ENCODE data around the gene CTNNA3. TPM values are rescaled to one million over a fixed set of nuclear protein-coding genes. Genes with fewer than 3 reads are reported as not detected.

The CTNNA3 gene
- total RNA-seq, 1 experiment from 2014 or later: 0.02 TPM

DNA sequence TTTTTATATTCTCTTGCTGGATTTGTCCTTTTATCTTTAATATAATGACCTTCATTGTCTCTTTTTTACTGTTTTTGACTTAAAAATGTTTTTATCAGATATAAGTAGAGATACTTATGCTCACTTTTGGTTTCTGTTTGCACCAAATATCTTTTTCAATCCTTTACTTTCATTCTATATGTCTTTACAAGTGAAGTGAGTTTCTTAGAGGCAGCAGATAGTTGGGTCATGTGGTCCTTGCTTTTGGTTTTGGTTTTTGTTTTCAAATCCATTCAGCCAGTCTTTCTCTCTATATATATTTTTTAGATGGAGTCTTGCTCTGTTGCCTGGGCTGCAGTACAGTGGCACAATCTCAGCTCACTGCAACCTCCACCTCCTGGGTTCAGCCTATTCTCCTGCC, 1702.5 kb downstream of the CTNNA3 start:
- H3K4me1 Mint-ChIP-seq (ENCODE audit: insufficient read depth, unreplicated experiment): no peaks in the 10 kb centered on the region
- no TSS peak for BruUV-seq (replicated peaks)
- ChIA-PET POLR2A (no interaction called here), CTCF (no interaction called here)
- H3K4me3 Mint-ChIP-seq (ENCODE audit: unreplicated experiment): no peak overlapping the region
- TF ChIP-seq, protein P1, sequence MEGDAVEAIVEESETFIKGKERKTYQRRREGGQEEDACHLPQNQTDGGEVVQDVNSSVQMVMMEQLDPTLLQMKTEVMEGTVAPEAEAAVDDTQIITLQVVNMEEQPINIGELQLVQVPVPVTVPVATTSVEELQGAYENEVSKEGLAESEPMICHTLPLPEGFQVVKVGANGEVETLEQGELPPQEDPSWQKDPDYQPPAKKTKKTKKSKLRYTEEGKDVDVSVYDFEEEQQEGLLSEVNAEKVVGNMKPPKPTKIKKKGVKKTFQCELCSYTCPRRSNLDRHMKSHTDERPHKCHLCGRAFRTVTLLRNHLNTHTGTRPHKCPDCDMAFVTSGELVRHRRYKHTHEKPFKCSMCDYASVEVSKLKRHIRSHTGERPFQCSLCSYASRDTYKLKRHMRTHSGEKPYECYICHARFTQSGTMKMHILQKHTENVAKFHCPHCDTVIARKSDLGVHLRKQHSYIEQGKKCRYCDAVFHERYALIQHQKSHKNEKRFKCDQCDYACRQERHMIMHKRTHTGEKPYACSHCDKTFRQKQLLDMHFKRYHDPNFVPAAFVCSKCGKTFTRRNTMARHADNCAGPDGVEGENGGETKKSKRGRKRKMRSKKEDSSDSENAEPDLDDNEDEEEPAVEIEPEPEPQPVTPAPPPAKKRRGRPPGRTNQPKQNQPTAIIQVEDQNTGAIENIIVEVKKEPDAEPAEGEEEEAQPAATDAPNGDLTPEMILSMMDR (IDR thresholded peaks at IDR 0.05; ENCODE audit: unreplicated experiment): no peak
- no peak for DNase-seq (ENCODE audit: unreplicated experiment)
- intact Hi-C loops (cut with micrococcal nuclease): no loop called here
- no peaks in the 10 kb centered on the region for H3K27me3 Mint-ChIP-seq (ENCODE audit: insufficient read depth, unreplicated experiment)
- H3K36me3 Mint-ChIP-seq (ENCODE audit: insufficient read depth, unreplicated experiment): no peaks in the 10 kb centered on the region
- no peaks in the 10 kb centered on the region for H3K9me3 Mint-ChIP-seq (ENCODE audit: unreplicated experiment)
- H3K27ac Mint-ChIP-seq (ENCODE audit: low read depth, unreplicated experiment): no peak overlapping the region

DNA sequence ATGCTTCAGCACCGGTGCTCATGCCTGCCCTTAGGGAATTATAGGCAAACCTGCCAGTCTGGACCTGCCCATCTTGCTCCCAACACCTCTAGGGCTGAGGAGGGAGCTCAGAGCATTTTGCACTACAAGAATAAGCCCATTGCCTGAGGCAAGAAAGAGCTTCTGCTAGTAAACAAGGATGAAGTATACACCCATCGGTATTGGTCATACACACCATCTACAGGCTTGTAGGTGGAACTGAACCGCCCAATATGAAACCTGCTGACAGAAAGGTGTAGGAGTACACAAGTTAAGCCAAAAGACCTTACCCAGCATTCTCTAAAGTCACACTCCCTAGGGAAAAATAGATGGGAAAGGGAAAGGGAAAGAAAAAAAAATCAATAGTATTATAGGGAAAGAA, 1727.1 kb downstream of the CTNNA3 start:
- no peak overlapping the region for H3K4me3 Mint-ChIP-seq (ENCODE audit: unreplicated experiment)
- no peaks in the 10 kb centered on the region for H3K9me3 Mint-ChIP-seq (ENCODE audit: unreplicated experiment)
- no peaks in the 10 kb centered on the region for H3K4me1 Mint-ChIP-seq (ENCODE audit: insufficient read depth, unreplicated experiment)
- ChIA-PET POLR2A (no interaction called here), CTCF (interaction anchor here (0.6 kb wide), 1 partner anchor 931 kb away, joined by 3 read pairs; no protein-coding TSS in a partner anchor)
- H3K27me3 Mint-ChIP-seq (ENCODE audit: insufficient read depth, unreplicated experiment): no peaks in the 10 kb centered on the region
- no peak for DNase-seq (ENCODE audit: unreplicated experiment)
- no peaks in the 10 kb centered on the region for H3K36me3 Mint-ChIP-seq (ENCODE audit: insufficient read depth, unreplicated experiment)
- H3K27ac Mint-ChIP-seq (ENCODE audit: low read depth, unreplicated experiment): no peak overlapping the region
- TF ChIP-seq, protein P1 (IDR thresholded peaks at IDR 0.05; ENCODE audit: unreplicated experiment): no peak
- BruUV-seq (replicated peaks): no TSS peak
- intact Hi-C loops (cut with micrococcal nuclease): no loop called here

DNA sequence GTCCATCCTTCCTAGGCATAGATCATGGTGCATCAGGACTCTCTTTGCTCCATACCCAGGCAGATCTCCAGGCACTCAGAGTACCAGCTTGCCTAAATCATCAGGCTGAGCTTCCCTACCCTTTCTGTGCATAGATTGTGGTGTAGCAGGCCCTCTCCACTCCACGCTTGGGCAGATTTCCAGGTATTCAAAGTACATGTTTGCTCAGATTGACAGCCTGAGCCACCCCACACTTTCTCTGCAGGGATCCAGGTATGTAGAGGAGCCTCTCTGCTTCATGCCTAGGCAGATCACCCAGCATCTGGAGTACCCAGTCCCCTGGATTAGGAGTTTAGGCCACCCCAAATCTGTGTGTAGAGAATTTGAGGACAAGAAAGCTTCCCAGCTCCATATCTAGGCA, 1727.6 kb downstream of the CTNNA3 start:
- BruUV-seq (replicated peaks): no TSS peak
- TF ChIP-seq, protein P1 (IDR thresholded peaks at IDR 0.05; ENCODE audit: unreplicated experiment): no peak
- Mint-ChIP-seq H3K27ac (ENCODE audit: low read depth, unreplicated experiment) (no peak overlapping the region), H3K36me3 (ENCODE audit: insufficient read depth, unreplicated experiment) (peaks cover 2% of the 10 kb centered on the region), H3K4me3 (ENCODE audit: unreplicated experiment) (no peak overlapping the region), H3K4me1 (ENCODE audit: insufficient read depth, unreplicated experiment) (no peaks in the 10 kb centered on the region), H3K9me3 (ENCODE audit: unreplicated experiment) (peaks cover 2% of the 10 kb centered on the region), H3K27me3 (ENCODE audit: insufficient read depth, unreplicated experiment) (no peaks in the 10 kb centered on the region)
- POLR2A ChIA-PET: no interaction called here
- DNase-seq (ENCODE audit: unreplicated experiment): no peak
- CTCF ChIA-PET: interaction anchor here (0.6 kb wide), 1 partner anchor 930 kb away, joined by 3 read pairs; no protein-coding TSS in a partner anchor
- intact Hi-C loops (cut with micrococcal nuclease): no loop called here

DNA sequence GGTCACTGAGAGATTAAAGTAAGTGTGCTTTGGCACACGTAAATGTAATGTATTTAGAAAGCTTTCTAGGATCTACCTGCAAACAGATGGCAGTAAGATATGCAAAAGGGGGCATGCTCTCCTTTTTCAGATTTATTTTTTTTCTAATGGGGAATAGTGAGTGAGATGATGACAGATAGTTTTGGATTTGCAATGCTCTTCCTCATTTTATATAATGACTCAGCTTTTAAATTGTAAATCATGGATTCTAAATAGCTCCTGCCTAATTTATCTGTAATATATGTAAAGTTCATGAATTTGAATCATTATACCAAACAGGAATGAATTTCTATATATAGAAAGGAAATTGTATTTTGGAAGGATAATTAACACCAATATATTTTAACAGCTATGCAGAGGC, 1731.8 kb downstream of the CTNNA3 start:
- peaks cover 6% of the 10 kb centered on the region for H3K36me3 Mint-ChIP-seq (ENCODE audit: insufficient read depth, unreplicated experiment)
- DNase-seq (ENCODE audit: unreplicated experiment): no peak
- H3K4me1 Mint-ChIP-seq (ENCODE audit: insufficient read depth, unreplicated experiment): no peaks in the 10 kb centered on the region
- no peak overlapping the region for H3K27ac Mint-ChIP-seq (ENCODE audit: low read depth, unreplicated experiment)
- no peaks in the 10 kb centered on the region for H3K27me3 Mint-ChIP-seq (ENCODE audit: insufficient read depth, unreplicated experiment)
- TF ChIP-seq, protein P1 (IDR thresholded peaks at IDR 0.05; ENCODE audit: unreplicated experiment): no peak
- no TSS peak for BruUV-seq (replicated peaks)
- intact Hi-C loops (cut with micrococcal nuclease): no loop called here
- H3K4me3 Mint-ChIP-seq (ENCODE audit: unreplicated experiment): no peak overlapping the region
- POLR2A ChIA-PET: interaction anchor here (0.7 kb wide), 1 partner anchor 711 kb away, joined by 3 read pairs; no protein-coding TSS in a partner anchor
- CTCF ChIA-PET: no interaction called here
- peaks cover 12% of the 10 kb centered on the region for H3K9me3 Mint-ChIP-seq (ENCODE audit: unreplicated experiment)
